Measurements from ENCODE around the gene NRTN.
"Not testable (repeated sequence)": the region's sequence is repeated elsewhere in the genome, so short reads cannot be mapped to it uniquely, and the experiment has no call there.

NRTN gene

DNA sequence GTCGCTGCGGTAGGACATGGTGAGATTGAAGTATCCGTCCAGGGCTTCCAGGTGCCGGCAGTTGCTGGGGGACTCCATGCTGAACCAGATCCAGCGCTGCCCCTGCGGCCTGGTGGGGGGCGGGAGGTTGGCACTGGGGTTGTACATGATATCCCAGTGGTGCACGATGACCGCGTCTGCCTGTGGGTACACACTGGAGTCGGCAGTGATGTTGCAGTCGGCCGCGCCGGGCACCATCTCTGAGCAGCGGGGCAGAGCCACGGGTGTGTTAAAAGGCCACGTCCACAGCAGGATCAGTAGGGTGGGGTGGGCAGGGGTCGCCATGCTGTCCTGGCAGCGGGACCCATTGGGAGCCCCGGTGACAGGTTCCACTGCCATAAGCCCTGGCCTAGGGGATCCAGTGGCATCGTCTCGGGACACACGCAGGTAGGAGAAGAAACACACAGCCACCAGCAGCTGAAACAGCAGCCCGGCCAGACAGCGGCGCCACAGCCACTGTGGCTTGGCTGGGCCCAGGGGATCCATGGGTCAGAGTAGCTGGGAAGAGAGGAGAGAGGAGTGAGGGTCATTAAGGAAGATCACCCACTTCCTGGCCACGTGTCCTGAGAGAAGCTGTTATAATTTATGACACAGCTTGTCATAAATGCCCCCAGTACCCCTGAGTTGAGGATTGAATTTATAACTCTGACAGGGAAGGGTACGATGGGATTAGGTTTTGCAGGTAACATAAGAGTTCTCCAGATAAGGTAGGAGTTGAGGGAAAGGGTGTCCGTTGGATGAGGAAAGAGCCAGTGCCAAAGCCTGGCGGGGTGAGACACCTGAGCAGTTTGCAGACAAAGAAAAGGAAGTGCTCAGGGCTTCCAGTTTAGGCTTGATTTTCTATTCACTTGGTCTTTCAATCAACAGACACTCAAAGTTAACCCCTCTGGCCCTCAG, 62.6 kb downstream of the NRTN start:
- no peak for DNase-seq (ENCODE audit: low read depth)

DNA sequence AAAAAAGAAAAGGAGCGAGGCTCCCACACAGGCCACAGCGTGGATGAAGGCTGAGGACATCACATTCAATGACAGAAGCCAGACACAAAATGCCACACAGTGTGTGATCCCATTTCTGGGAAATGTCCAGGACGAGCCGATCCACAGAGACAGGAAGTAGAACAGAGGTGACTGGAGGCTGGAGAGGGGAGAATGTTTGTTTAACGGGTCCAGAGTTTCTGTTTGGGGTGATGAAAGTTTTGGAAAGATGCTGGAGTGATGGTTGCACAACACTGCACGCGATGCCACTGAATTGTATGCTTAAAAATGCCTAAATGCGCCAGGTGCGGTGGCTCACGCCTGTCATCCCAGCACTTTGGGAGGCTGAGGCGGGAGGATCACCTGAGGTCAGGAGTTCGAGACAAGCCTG, 66.1 kb downstream of the NRTN start:
- no peak for DNase-seq (ENCODE audit: low read depth)

DNA sequence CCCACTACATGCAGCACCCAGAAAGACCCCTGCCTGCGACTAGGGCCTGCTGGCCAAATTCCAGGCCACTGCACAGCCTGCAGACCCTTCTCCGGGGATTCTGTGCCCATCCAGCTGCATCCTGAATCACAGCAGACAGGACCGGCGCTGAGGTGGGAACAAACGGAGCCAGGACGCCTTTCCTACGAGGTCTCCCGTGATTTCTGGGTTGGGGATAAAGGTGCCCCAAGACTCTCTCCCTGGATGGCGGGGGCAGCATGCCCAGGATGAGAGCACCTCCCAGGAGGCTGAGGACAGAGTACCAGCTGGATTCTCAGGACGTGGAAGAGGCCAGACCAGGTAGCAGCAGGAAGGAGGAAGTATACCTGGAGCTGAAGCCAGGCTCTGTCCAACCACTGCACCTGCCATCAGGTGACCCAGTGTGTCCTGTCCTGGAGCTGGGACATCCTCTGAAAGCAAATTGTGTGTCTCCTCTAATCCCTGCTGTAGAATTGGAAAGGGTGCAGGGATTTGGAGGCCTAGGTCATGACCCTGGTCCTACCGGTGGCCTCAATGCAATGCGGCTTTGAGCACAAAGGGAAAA, 68.8 kb downstream of the NRTN start:
- DNase-seq (ENCODE audit: low read depth), result no peak

DNA sequence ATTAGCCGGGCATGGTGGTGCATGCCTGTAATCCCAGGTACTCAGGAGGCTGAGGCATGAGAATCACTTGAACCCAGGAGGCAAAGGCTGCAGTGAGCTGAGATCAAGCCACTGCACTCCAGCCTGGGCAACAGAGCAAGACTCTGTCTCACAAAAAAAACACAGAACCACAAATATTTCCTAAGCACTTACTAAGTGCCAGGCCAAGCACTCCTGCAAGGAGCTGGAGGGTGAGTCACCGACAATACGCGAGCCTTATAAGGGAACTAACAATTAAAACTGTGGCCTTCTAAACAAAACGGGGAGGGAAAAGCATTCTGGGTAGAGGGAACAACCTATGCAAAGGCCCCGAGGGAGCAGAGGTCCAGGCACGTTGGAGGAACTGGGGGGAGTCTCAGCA, 69.6 kb downstream of the NRTN start:
- DNase-seq (ENCODE audit: low read depth), result not testable (repeated sequence)

DNA sequence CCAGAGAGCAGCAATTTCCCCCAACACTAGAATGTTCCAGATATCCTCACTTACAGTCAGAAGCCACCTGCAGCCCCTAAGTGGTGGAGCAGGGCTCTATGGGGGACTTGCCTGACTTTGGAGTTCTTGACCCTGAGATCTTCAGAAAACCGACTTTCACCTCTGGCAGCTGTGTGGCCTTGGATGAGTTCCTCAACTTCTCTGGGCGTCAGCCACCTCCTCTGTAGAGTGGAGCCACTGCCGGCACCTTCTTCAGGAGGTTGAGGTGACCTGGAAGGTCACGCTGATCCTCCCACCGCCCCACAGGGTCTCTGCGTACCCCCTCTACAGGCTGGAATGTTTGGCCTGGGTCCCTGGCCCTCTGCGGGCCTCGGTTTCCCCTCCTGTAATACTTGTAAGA, 72.6 kb downstream of the NRTN start:
- no peak for DNase-seq (ENCODE audit: low read depth)

DNA sequence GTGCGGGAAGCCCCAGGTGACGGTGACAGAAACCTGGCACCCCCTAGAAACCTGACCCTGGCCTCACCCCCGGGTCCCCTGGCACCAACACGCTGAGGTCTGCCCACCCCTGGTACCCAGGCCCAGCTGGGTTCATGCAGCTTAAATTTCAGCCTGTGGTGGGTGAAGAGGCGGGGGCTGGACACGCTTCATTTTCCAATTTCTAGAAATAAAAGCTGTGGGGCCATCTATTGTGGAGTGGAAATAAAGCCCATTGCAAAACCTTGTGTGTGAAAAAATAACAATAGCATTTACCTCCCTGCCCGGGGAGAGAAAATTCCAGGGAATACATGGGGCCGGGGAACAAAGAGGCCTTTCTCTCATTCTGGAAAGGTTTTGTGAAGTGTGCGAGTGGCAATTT, 73.0 kb downstream of the NRTN start:
- DNase-seq (ENCODE audit: low read depth), result no peak

Data from HS-27A (cell line).